Activated CD4-positive, alpha-beta T cell treated with anti-CD3 and anti-CD28 coated beads, Interleukin-2, amount 50 U/mL, for 1 hour (primary cell): ENCODE data around the gene SRPK2.
"Not testable (repeated sequence)": the region's sequence is repeated elsewhere in the genome, so short reads cannot be mapped to it uniquely, and the experiment has no call there.

Source experiments
- DNase-seq: peaks from one replicate; pipeline ENCODE4 v3.0.0-alpha.2; 2020

Gene SRPK2

GRCh38 chr7:105257338-105257737 lies 131.4 kb downstream of the SRPK2 start:
- DNase-seq: no peak

- DNase-seq: no peak
Observed at GRCh38 chr7:105256761-105257231, 131.9 kb downstream of the SRPK2 start.

- no peak for DNase-seq
Observed at GRCh38 chr7:105250706-105251105, 138.0 kb downstream of the SRPK2 start.

DNA sequence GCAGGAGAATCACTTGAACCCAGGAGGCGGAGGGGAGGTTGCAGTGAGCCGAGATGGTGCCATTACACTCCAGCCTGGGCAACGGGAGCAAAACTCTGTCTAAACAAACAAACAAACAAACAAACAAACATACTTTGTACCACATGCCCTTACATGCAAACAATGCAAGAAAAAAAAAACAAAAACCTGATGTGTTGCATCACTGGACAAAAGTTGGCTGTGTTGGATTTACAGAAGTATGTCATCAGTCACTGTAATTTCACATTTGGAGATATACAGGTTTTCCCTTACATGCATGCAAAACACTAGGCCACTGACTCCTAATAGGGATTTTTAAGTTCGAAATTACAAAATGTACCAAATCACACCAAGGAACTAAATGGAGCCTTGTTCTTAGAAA lies 138.5 kb downstream of the SRPK2 start:
- DNase-seq: no peak

- no peak for DNase-seq
Observed at GRCh38 chr7:105249216-105249615, 139.5 kb downstream of the SRPK2 start.

DNA sequence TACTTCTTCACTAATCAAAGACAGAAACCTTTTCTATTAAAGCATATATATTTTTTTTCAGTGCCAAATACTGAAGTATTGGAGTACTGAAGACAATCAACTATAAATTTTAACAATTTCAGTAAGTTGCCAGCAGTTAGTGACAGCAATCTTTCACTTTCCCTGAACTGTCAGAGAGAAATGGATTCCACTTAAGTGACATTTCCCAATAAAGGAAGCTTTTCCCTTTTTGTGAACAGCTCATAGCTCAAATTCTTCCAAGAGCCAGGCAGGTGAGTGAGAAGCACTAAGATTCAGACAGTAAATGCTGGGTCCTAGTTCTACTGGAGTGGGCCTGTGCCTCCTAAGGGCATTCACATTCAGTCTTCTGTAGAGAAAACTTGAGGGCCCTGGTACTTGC lies 142.0 kb downstream of the SRPK2 start:
- no peak for DNase-seq

GRCh38 chr7:105246256-105246655 lies 142.5 kb downstream of the SRPK2 start:
- DNase-seq: no peak

DNA sequence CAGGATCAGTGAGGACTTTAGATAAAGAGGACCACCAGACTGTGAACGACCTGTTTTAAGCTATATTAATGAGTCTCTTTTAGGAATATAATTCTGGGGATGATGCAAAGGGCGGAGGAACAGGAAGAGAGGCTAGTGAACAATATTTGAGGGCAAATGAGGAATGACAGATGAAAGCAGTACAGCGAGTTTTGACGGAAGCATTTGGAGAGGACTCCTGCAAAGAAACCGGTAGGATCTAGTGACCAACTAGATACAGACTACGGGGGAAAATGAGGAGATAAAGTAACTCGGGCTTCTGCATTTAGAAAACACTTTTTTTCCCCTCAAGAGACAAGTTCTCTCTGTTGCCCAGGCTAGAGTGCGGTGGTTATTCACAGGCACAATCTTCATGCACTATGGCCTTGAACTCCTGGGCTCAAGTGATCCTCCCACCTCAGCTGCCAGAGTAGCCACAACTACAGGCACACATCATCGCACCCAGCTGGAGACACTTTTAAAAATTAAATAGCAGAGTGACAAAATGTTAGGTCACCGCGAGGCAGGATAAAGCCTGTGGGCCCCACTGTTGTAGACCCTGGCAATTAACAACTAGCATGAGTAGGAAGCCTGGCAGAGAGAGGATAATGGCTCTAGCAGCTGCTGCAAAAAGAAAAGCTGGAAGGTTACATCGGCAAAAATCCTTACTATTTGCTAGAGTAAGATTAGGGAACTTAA lies 143.2 kb downstream of the SRPK2 start:
- no peak for DNase-seq

GRCh38 chr7:105244594-105244993 lies 144.1 kb downstream of the SRPK2 start:
- no peak for DNase-seq

DNA sequence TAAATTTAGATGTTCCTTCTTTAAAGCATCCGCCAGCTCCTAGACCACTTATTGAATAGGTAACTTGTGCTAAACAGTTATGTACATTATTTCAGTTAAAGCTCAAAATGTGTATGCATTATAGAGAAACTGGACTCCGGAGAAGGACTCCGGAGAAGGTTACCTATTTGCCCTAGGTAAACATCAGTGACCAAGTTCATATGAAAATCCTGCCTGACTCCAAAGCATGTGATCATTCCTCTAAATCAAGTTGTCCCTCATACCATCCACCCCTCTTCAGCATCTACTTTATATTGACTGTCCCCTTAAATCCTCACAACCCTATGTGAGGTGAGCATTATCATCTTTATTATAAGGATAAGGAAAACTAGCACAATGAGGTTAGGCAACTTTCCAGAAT lies 147.5 kb downstream of the SRPK2 start:
- no peak for DNase-seq

- no peak for DNase-seq
Observed at GRCh38 chr7:105238198-105238765, 150.4 kb downstream of the SRPK2 start.

GRCh38 chr7:105234886-105235285 lies 153.8 kb downstream of the SRPK2 start:
- DNase-seq: no peak

GRCh38 chr7:105232829-105233291 lies 155.9 kb downstream of the SRPK2 start:
- not testable (repeated sequence) for DNase-seq

- no peak for DNase-seq
Observed at GRCh38 chr7:105230486-105230885, 158.2 kb downstream of the SRPK2 start.

DNA sequence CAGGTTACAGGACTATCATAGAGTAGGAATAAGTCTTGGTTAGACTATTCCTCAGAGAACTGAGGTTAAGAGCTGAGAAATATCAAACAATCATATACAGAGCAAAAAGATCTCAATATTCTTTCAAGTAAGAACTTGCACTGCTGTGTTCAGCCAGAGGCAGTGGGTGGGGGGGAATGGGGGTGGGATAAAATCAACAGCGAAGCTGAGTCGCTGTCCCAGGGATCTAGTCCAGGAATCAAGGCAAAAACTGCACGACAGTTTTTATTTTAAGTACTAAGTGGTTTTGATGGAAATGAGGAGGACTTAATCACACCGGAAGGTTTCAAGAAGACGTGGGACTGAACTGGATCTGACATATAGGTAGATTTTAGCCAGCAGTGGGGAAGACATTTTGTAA lies 159.1 kb downstream of the SRPK2 start:
- no peak for DNase-seq

DNA sequence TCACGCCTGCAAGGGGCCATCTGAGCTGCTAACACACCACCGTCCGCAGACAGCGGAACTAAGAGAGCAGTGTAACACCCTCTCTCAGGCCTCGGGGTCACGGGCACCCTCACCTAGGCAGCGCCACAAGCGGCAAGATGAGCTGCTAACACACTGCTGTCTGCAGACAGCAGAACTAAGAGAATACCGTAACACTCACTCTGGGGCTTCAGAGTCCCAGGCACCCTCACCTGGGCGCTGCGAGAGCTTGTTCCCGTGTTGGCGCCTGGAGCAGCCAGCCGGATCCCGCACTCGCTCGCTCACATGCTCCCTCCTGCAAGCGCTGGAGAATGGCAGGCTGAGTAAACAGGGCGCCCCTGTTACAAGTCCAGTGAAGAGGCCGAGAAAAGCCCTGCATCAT lies 160.2 kb downstream of the SRPK2 start:
- DNase-seq: no peak

DNA sequence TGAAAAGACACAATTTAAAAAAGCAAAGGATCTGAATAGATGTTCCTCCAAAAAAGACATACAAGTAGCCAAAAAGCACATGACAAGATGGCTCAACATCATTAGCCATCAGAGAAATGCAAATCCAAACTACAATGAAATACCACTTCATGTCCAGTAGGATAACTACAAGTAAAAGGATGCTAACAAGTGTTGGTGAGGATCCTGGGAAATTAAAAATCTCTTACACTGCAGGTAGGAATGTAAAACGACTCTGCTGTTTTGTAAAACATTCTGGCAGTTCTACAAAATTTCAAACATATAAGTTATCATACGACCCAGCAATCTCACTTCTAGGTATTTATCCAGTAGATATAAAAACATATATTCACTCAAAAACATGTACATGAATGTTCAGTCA lies 161.3 kb downstream of the SRPK2 start:
- DNase-seq: no peak

DNA sequence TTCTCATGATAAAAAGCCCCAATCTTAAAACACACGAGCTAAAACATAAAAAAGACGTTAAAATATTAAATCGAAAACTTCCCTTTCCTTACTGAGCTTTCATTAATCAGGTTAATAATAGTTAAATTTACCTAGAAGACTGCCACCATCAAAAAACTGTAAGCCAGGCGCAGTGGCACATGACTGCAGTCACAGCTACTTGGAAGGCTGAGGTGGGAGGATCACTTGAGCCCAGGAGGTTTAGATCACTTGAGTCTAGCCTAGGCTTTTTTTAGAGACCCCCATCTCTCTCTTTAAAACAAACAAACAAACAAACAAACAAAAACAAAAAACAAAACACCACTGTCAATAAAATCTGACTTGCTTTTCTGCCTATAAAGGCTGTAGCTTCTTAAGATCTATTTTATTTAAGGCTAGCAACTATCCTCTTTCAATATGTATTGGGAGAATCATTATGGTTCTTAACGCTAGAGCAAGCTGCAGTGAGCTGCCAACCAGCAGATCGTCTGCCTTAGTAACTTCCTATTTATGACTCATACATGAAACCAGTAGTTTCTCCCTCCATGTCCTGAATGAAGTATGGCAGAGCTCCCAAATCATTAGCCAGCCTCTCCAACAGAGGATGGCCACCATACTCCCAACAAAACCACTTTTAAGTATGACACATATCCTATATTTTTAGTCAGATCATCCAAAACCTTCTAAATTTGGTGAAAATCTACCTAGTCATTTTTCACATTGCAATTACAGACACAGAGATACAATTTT lies 163.7 kb downstream of the SRPK2 start:
- no peak for DNase-seq

GRCh38 chr7:105222953-105223352 lies 165.8 kb downstream of the SRPK2 start:
- no peak for DNase-seq

DNA sequence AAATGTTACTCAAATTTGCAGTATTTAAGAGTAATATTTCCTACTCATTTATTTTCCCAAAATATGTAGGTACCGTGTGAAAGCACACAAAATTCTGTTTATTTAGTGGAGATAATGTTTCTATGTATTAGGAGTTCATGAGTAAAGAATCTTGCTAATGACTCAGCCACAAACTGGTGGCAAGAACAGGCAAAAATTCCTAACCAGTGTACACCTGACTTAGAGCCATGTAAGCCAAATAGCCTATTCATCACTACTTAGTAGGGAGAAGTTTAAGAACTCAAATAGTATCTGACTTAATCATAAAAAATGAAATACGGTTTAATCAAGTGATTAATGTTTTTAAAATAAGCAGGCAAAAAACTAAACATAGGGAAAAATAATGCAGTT lies 169.0 kb downstream of the SRPK2 start:
- DNase-seq: no peak

GRCh38 chr7:105218939-105219770 lies 169.6 kb downstream of the SRPK2 start:
- no peak for DNase-seq

- no peak for DNase-seq
Observed at GRCh38 chr7:105218215-105218614, 170.5 kb downstream of the SRPK2 start.

- no peak for DNase-seq
Observed at GRCh38 chr7:105216786-105217185, 171.9 kb downstream of the SRPK2 start.
